Peyer's patch (tissue), 4 donors: ENCODE data around the gene GTF3C5.

Experiments
- CTCF ChIP-seq, 6 experiments: fragments of 450-650 bp in 4 of 6; fragments of 200-600 bp in 2 of 6; sonication (generic) in 1 of 6; IDR thresholded peaks; one replicate each; pipeline ENCODE4 v1.5.1; 2017 to 2019; ENCODE audit warnings: antibody characterized with exemption in 6 of 6, mild to moderate bottlenecking in 3 of 6, moderate library complexity in 1 of 6
- POLR2A ChIP-seq, 2 donors: fragments of 450-650 bp; IDR thresholded peaks; one replicate each; pipeline ENCODE4 v1.5.1; 2017; ENCODE audit warnings: antibody characterized with exemption in 2 of 2, mild to moderate bottlenecking in 2 of 2, moderate library complexity in 2 of 2

GRCh38 chr9:133003071-133003461 lies 27.7 kb upstream of the GTF3C5 start:
- TF ChIP-seq CTCF (IDR thresholded peaks at IDR 0.05) (no peak), POLR2A (IDR thresholded peaks at IDR 0.05) (no peak)
